ENCODE results near the gene CACNG1.
"Not testable (repeated sequence)": the region's sequence is repeated elsewhere in the genome, so short reads cannot be mapped to it uniquely, and the experiment has no call there.

GRCh38 chr17:67104641-67105040, 60.3 kb downstream of the CACNG1 start:
- not testable (repeated sequence) for TF ChIP-seq CTCF (conservative IDR thresholded peaks at IDR 0.05; ENCODE audit: low read depth, low read length); EZH2 (IDR thresholded peaks at IDR 0.05; ENCODE audit: borderline replicate concordance, low read depth, low read length, poor library complexity, severe bottlenecking)
